GOT3 (cell line): ENCODE data around the gene KDM4F.

ENCODE experiments used
- DNase-seq: peaks from one replicate; lab custom pipeline; 2025; ENCODE audit warnings: mixed read lengths; lab: John Stamatoyannopoulos, UW

Gene KDM4F

GRCh38 chr11:95091663-95092180, 42.5 kb downstream of the KDM4F start:
- no peak for DNase-seq

GRCh38 chr11:95092549-95093324, 43.5 kb downstream of the KDM4F start:
- no peak for DNase-seq

- no peak for DNase-seq
Observed at GRCh38 chr11:95093548-95093947, 44.3 kb downstream of the KDM4F start.

DNA sequence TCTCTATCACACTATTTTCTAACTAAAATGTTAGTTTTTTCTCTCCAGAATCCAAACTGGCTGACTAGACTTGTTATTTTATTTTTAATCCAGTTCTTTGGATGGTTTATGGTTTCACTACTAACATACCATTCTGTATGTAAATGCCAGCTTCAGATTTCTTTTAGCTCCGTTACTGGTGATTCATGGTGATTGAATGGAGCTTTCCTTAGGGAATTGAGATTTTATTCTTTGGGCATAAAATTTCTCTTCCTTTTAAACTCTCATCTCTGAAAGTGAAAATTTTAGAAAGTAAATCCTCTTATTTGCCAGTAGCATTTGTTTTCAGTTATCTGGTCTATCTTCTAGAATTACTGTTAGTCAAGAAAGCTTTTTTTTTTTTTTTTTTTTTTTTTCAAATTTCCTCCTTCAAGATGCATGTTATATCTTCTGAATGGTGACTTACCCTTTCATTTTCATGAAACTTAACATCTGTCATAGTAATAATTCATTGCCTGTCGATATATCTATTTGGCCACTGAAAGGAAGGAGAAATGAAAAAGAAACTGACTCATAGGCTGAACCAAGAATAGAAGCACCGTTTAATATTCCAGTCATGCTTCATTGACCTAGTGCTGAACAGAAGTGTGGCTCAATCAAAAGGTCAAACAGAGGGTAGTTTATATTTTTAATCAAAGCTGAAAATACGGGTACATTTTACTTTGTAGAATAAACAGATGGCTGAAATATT, 46.8 kb downstream of the KDM4F start:
- no peak for DNase-seq

GRCh38 chr11:95097209-95097608, 48.0 kb downstream of the KDM4F start:
- DNase-seq: no peak

- no peak for DNase-seq
Observed at GRCh38 chr11:95098826-95099225, 49.6 kb downstream of the KDM4F start.

DNA sequence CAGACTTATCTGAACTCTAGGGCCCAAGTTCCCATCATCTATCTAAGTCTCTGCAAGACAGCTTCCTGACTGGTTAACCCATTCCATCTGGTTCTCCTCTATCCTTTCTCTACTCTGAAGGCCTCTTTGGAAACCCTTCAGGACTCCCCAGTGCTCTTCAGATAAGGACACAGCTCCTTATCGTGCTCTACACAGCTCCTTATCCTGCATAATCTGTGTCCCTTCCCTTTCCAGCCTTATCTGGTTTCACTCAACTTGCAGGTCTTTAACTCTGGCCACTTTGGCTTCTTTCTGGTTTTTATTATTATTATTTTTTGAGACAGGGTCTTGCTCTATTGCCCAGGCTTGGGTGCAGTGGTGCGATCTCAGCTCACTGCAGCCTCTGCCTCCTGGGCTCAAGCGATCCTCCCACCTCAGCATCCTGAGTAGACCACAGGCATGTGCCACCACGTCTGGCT, 51.0 kb downstream of the KDM4F start:
- DNase-seq: no peak
